Stimulated activated CD8-positive, alpha-beta memory T cell treated with anti-CD3 and anti-CD28 coated beads, Interleukin-15, amount 100 ng/mL, for 4 hours (primary cell): Measurements from ENCODE around the gene ALKAL2.

Experiments
- DNase-seq, 2 donors: peaks; one replicate each; pipeline ENCODE4 v3.0.0-alpha.2; 2020; ENCODE audit warnings: low read depth in 2 of 2

The ALKAL2 gene

GRCh38 chr2:290090-290722 lies 2.3 kb upstream of the ALKAL2 start:
- peak in 1 of 2 donors; percentile 17 for DNase-seq

DNA sequence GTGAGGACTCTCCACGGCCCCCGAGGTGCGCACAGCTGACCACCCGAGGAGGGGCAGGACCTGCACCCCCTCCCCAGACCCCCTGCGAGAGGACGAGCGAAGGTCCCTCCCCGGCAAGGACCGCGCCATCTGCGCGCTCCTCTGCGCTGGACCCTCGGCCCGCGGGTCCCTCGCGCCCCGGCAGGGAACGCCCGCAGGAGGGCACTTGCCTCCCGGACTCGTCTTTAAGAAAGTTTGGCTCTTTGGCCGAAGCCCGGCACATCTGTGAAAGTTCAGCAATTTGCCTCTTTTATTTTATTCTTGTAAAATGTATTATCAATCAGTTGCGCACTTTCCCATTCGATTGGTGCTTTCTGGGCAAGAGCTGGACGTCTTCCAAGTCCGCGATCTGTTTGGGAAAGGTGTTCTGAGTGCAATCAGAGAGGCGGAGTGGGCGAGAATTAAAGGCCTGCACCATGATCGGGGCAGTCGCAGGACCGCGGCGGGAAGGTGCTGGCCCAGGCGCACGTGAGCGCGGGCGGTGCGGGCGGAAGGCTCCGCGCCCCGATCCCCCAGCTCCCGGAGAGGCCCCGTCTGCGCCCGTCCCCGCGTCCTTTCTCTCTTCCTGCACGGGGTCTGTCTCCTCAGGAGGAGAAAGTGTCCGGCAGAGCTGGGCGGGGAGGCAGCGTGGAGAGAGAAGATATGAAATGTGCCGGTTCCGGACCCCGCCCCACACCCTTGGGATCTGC lies 1.6 kb upstream of the ALKAL2 start:
- no peak for DNase-seq

- DNase-seq, result no peak
Measured at GRCh38 chr2:288758-289361, 969 bp upstream of the ALKAL2 start.

- DNase-seq, result no peak
Measured at GRCh38 chr2:287471-287885, 413 bp downstream of the ALKAL2 start.

- no peak for DNase-seq
Measured at GRCh38 chr2:286774-287392, 1.0 kb downstream of the ALKAL2 start.

GRCh38 chr2:286035-286434 lies 1.9 kb downstream of the ALKAL2 start:
- no peak for DNase-seq

GRCh38 chr2:285531-285930 lies 2.4 kb downstream of the ALKAL2 start:
- no peak for DNase-seq

GRCh38 chr2:284896-285492 lies 2.9 kb downstream of the ALKAL2 start:
- DNase-seq, result no peak

GRCh38 chr2:283996-284794 lies 3.7 kb downstream of the ALKAL2 start:
- no peak for DNase-seq

DNA sequence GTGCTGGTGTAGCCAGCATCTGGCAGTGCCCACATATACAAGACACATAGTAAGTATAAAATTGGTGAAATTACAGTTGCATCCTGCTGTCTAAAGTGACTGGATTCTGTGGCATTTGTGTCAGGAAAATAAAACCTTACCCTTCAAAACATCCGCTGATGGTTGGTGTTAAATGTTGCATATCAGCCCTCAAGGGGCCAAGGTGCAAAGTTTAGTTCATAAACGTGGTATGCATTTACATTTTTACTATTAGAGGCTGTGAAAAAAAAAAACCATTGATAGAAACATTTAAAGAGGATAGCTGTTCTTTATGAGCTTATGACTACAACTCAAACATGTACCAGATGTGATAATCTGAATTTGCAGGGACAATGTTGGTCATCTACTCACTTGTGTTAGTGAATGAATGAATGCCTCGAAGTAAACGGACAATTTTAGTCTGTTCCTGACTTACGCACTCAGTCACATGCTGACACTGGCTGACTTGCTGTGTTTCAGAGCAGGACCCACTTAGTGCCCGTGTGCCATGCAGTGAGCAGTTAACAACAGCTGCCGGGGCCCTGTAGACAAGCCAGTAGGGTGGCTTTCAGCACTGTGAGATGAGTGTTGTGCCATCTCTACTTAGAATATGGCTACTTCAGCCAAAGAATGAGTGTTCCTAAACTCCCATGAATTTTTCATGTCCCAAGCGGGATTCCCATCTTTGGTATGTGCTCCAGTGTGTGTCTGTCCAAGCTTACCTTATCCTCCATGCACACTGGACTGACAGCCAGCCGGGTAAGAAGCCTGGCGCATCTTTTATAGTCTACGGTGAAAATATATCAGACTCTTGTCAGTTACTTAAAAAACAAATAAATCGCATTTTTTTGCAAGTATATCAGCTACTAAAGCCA lies 5.3 kb downstream of the ALKAL2 start:
- no peak for DNase-seq

DNA sequence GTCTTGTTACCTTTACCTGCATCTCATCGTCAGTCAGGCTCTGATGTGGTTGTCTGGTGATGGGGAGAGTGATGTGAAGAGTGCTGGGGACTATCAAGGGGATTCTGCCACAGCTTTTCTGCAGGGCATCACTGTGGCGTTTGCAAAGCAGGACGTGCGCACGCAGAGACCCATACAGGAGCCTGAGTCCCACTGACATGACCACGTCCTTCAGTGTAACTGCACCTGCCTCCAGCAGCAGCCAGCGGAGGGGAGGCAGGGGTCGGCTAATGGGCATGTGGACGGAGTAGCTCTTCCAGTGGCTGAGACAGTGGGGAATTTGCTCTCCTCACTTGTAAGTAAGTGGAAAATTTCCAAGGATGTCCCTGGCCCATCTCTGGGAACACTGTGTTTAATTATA lies 6.5 kb downstream of the ALKAL2 start:
- DNase-seq, result no peak

DNA sequence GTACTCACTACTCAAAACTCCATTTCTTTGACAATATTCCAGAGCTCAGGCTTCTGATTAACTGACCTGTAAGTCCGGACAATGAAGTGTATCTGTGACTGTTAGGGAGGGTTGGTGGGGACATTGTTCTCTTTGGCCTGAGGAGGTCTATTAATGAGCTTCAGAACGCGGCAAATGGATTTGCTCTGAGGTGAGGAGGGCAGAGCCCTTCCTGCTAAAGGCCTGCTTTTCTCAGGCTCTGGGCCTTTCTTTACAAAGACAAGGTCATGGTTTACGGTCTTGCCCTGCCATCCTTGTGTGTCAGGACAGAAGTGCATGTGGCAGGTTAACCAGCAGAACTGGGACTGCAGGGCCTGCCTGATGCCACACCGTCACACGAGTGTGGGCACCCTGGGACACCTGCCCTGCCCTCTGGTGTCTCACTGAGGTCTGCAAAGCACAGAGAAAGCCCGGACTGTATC lies 7.2 kb downstream of the ALKAL2 start:
- DNase-seq, result no peak

GRCh38 chr2:279956-280649 lies 7.8 kb downstream of the ALKAL2 start:
- DNase-seq, result no peak

DNA sequence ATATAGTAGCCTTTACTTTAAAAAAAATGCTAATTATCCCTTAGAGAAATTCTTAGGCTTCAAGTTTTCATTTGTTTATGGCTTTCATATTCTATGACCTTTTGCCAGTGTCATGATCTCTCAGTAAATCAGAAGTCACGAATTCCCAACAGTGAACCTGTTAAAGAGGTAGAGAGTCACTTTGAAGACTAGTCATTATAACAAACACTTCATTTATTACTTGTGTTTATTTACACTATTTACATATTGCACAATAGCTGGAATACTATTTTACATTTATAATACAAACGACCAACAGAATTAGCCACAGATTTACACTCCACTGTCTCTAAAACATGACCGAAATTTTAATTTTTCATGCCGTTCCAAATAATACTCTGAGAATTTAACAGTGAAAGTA lies 8.5 kb downstream of the ALKAL2 start:
- DNase-seq, result no peak

DNA sequence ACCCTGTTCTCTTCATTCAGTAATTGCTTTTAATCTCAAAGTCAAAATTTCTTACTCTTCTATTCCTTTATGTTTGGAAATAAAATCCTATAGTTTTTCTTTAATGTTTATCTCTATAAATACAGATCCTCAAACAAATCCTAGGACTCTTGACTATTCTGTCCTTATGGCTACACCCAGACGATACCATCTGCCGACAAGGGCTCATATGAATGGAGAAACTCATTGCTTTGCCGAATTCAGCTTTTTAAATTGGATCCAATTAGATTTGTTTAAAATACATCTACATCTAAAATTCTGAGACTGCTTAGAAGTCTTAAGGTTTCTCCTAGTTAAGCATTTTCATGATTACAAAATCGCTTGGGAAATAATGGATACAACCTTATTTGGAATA lies 9.0 kb downstream of the ALKAL2 start:
- DNase-seq, result no peak

DNA sequence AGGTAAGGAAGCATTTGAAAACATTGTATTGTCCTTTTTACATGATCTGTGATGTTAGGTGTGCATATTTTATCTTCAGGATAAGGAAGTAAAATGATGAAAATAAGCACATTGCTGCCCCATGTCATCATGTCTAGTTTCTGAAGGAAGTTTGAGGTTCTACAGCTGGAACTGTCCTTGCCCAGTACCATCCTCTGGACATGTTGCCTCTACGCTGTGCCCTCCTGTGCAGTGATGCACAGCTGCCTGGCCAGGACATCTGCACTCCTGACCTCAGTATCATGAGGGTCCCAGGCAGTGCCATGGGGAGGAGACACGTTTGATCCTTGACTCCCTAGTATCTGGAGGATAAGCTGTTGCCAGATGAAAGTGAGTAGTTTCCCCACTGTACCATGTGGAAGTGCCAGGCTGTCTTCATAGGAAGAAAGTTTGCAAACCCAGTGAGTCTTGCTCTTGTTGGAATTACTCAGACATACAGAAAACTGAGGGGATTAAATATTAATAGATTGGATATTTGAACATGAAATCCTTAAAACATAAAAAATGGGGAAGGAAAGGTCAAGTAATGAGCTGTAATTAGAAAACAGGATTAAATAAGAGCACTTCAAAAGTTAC lies 9.5 kb downstream of the ALKAL2 start:
- DNase-seq, result no peak

- no peak for DNase-seq
Measured at GRCh38 chr2:275466-275865, 12.4 kb downstream of the ALKAL2 start.

- no peak for DNase-seq
Measured at GRCh38 chr2:274503-274902, 13.4 kb downstream of the ALKAL2 start.

GRCh38 chr2:273333-273732 lies 14.6 kb downstream of the ALKAL2 start:
- no peak for DNase-seq
